ENCODE measurements around the gene TMEM79.

DNA sequence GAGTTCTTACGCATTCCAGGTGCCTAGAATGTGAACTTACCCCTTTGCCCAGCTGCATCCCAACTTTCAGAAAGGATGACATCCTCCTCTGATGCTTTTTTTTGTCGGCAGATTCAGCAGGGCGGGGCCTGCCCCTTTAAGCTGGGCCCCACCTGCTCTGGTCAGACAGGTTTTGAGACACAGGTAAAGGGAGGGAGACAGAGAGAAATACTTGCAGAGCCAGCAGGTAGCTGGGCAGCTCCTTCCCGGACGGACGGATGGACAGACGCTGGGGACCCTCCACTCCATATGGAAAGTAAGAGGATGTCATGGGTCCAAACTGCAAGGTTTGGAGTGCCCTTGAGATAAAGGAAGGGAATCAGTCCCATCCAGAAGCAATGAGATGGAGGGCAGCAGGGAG lies at the start of gene TMEM79:
- TF ChIP-seq, protein P1, sequence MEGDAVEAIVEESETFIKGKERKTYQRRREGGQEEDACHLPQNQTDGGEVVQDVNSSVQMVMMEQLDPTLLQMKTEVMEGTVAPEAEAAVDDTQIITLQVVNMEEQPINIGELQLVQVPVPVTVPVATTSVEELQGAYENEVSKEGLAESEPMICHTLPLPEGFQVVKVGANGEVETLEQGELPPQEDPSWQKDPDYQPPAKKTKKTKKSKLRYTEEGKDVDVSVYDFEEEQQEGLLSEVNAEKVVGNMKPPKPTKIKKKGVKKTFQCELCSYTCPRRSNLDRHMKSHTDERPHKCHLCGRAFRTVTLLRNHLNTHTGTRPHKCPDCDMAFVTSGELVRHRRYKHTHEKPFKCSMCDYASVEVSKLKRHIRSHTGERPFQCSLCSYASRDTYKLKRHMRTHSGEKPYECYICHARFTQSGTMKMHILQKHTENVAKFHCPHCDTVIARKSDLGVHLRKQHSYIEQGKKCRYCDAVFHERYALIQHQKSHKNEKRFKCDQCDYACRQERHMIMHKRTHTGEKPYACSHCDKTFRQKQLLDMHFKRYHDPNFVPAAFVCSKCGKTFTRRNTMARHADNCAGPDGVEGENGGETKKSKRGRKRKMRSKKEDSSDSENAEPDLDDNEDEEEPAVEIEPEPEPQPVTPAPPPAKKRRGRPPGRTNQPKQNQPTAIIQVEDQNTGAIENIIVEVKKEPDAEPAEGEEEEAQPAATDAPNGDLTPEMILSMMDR (IDR thresholded peaks at IDR 0.05), result no peak
- TF ChIP-seq POLR2A (IDR thresholded peaks at IDR 0.05), result no peak
